ENCODE data around the gene COG2.

Gene COG2

DNA sequence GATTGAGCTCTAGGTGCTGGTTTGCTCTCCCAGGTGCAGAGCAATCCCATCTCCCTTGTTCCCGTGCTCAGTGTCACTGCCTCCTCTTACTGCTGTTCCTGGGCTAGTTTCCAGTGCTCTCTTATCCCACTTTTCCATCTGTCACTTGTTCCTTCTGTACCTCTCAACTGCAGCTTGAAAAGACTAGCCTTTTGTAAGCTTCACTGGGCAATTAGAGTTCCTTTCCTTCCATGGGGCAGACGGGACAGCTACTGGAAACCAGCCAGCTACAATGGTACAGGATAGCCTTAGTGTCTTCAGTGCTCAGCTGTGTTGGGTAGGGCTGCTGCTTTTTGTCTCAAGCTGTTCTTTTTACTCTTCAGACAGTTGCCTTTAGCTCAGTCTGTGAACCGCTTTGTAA lies 40.0 kb downstream of the COG2 start:
- no peak for DNase-seq (ENCODE audit: low read depth, low spot score)
- ChIA-PET POLR2A (no interaction called here), CTCF (interaction anchor here (0.8 to 1.2 kb wide), 5 partner anchors 9 to 115 kb away, joined by 3 to 5 read pairs (median 4); no protein-coding TSS in a partner anchor)
- no peak overlapping the region for H3K4me3 ChIP-seq (ENCODE audit: low read depth, low read length)
- TF ChIP-seq, protein P1, sequence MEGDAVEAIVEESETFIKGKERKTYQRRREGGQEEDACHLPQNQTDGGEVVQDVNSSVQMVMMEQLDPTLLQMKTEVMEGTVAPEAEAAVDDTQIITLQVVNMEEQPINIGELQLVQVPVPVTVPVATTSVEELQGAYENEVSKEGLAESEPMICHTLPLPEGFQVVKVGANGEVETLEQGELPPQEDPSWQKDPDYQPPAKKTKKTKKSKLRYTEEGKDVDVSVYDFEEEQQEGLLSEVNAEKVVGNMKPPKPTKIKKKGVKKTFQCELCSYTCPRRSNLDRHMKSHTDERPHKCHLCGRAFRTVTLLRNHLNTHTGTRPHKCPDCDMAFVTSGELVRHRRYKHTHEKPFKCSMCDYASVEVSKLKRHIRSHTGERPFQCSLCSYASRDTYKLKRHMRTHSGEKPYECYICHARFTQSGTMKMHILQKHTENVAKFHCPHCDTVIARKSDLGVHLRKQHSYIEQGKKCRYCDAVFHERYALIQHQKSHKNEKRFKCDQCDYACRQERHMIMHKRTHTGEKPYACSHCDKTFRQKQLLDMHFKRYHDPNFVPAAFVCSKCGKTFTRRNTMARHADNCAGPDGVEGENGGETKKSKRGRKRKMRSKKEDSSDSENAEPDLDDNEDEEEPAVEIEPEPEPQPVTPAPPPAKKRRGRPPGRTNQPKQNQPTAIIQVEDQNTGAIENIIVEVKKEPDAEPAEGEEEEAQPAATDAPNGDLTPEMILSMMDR (IDR thresholded peaks at IDR 0.05; ENCODE audit: insufficient read depth, low read length, missing control alignments) = no peak

DNA sequence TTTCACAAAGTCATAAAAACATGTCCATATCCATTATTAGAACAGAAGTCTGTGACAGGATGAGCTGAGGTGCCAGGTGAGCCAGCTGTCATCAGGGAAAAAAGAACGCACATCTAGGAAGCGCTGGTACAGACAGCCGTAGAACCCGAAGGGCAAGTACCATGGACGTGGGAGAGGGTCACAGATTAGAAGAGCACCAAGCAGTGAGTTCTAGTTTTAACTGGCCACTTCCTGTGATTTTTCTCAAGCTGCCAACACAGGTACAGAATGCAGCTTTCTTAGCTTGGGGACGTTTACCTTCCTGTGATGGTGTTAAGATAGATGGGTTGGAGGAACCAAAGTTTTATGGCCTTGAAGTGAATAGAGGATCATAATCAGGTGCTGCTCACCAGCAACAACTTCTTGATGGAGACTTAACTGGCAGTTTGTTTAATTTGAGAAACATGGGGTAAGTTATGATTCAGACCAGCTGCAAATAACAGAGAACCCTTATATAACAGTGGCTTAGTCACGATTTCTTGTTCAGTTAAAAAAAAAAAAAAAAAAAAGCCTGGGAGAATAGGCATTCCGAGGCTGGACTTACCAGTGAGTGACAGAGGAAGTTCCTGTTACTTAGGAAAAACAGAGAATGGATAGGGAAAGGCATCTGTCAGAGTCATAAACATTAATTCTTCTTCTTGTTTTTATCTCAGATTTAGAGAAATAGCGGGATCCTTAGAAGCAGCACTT lies 40.8 kb downstream of the COG2 start:
- TF ChIP-seq, protein P1 (IDR thresholded peaks at IDR 0.05; ENCODE audit: insufficient read depth, low read length, missing control alignments) = no peak
- H3K4me3 ChIP-seq (ENCODE audit: low read depth, low read length) = no peak overlapping the region
- ChIA-PET CTCF (interaction anchor here (1.2 kb wide), 1 partner anchor 38 kb away, joined by 4 read pairs; no protein-coding TSS in a partner anchor), POLR2A (interaction anchor here (0.6 kb wide), 1 partner anchor 23 kb away, joined by 4 read pairs; no protein-coding TSS in a partner anchor)
- DNase-seq (ENCODE audit: low read depth, low spot score) = peak; percentile 26

DNA sequence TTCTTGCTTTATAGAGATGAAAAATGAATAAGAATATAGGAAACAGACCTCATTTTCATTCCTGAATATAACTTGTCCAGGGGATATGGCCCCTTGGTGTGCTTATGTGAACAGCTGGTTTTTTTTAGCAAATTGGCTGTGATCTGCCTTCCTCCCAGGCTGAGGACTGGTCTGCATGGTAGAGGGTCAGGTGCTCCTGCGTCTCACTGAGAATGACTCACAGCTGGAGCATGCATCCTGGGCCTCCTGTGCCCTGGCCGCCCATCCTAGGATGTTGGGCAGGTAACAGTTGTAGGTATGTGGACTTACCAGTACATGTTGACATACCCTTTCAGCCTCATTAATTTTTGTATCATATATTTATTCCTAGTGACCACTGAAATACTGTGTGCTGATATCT lies 41.9 kb downstream of the COG2 start:
- H3K4me3 ChIP-seq (ENCODE audit: low read depth, low read length) = no peak overlapping the region
- TF ChIP-seq, protein P1 (IDR thresholded peaks at IDR 0.05; ENCODE audit: insufficient read depth, low read length, missing control alignments) = no peak
- DNase-seq (ENCODE audit: low read depth, low spot score) = no peak
- ChIA-PET POLR2A (no interaction called here), CTCF (interaction anchor here (1.2 kb wide), 1 partner anchor 11 kb away, joined by 3 read pairs; no protein-coding TSS in a partner anchor)

DNA sequence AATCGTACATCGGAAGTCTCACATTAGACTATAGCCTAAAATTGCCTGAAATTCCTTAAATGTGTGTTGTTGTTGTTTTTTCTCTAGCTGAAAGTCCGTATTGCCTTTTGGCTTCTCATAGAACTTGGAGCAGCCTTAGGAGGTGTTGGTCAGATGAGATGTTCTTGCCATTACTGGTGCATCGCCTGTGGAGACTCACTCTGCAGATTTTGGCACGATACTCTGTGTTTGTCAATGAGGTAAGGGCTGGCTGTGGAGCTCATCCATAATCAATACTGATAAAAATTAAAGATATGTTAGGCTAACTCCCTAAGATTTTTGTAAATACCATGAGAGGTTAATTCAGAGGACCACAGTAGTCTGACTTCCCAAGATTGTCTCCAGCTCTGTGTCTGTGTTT lies 42.7 kb downstream of the COG2 start:
- ChIA-PET CTCF (interaction anchor here (1.2 kb wide), 1 partner anchor 11 kb away, joined by 3 read pairs; no protein-coding TSS in a partner anchor), POLR2A (no interaction called here)
- DNase-seq (ENCODE audit: low read depth, low spot score) = no peak
- no peak overlapping the region for H3K4me3 ChIP-seq (ENCODE audit: low read depth, low read length)
- TF ChIP-seq, protein P1 (IDR thresholded peaks at IDR 0.05; ENCODE audit: insufficient read depth, low read length, missing control alignments) = no peak

DNA sequence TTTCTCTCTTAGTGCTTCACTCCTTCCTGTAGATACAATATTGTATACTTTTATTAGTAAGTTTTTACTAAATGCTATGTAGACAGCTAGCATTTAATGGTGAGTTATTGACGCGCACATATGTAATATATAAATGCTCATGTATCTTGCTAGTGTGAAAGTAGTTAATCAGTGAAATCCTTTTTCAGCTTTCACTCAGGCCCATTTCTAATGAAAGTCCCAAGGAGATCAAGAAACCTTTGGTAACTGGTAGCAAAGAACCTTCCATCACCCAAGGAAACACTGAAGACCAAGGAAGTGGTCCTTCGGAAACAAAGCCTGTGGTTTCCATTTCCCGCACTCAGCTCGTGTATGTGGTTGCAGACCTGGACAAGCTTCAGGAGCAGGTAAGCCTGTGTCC lies 44.5 kb downstream of the COG2 start:
- POLR2A ChIA-PET = no interaction called here
- TF ChIP-seq, protein P1 (IDR thresholded peaks at IDR 0.05; ENCODE audit: insufficient read depth, low read length, missing control alignments) = no peak
- CTCF ChIA-PET = interaction anchor here (1.2 to 1.8 kb wide), 3 partner anchors 45 to 86 kb away, joined by 3 to 4 read pairs (median 4); no protein-coding TSS in a partner anchor
- DNase-seq (ENCODE audit: low read depth, low spot score) = no peak
- H3K4me3 ChIP-seq (ENCODE audit: low read depth, low read length) = no peak overlapping the region

DNA sequence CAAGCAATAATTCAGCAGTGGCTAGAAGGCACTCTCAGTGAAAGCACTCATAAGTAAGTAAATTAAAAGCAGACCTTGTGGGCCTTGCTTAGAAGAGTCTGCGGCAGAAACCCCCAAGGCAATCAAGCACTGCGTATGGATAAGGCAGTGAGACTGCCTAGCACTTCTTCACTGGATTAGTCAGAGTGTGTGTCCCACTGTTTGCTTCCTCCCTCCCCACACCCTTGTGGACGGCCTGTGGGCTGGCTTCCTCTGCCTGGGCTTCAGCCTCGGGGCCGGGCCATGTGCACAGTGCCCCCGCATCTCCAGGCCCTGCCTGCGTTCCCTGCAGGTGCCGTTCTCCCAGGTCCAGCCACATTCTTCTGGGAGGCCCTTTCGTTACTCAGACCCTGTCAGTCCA lies 47.8 kb downstream of the COG2 start:
- ChIA-PET POLR2A (no interaction called here), CTCF (no interaction called here)
- TF ChIP-seq, protein P1 (IDR thresholded peaks at IDR 0.05; ENCODE audit: insufficient read depth, low read length, missing control alignments) = no peak
- no peak for DNase-seq (ENCODE audit: low read depth, low spot score)
- no peak overlapping the region for H3K4me3 ChIP-seq (ENCODE audit: low read depth, low read length)

Data from AG04449 (cell line).